COLO668 (cell line): ENCODE measurements around the gene VSIG10.
"Not testable (repeated sequence)": the region's sequence is repeated elsewhere in the genome, so short reads cannot be mapped to it uniquely, and the experiment has no call there.

Experiments
- DNase-seq: peaks from one replicate; lab custom pipeline; 2025; ENCODE audit not compliant: unreplicated experiment; lab: John Stamatoyannopoulos, UW

Gene VSIG10

DNA sequence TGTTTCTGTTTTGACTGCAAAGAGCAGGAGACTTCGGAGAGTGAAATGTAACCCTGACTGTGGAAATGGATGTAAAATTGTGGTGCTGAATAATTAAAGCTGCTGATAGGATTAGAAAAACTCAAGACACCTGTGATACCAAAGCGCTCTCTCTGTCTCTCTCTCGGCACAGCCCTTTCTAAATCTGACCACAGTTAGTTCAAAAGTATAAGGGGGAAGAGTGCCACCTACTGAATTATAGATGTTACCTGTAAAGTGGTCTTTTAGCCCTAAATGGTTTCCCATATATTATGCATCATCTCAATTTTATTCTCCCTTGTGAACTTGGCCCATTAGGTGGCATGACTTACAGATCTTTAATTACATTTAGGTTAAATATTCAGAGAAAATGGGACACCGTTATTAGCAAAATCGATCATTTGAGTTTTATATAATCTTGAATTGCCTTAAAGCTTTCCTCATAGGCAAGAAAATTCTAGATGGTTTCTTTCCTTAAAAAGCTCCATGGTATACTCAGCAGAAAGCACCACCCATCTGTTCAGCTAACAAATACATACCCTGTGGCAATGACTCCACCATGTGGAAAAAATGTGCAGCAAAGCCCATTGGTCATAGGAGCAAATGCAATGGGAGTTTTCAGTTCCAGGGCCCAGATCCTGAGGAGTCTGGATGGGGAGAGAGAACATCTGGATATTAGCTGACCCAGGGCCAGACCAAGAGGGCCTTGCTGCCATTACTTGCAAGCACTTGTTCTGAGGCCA lies 69.2 kb downstream of the VSIG10 start:
- DNase-seq = peak; percentile 13

DNA sequence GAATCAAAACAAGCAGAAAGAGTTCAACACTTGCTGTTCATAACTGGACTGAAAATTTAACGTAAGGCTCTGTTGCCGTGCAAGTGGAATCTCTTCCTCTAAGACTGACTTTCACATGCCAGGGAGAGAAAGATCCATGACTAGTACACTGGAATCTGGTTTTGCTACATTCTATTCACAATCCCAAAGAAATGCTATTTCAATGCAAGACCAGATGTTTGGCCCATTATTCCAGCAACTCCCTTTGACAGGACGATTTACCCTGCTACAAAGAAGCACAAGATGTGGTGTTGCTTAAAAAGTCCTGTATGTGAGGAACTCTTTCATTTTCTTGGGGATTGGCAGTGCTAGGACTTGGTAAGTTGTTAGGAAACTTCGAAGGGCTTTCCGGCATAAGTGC lies 69.9 kb downstream of the VSIG10 start:
- DNase-seq = no peak

DNA sequence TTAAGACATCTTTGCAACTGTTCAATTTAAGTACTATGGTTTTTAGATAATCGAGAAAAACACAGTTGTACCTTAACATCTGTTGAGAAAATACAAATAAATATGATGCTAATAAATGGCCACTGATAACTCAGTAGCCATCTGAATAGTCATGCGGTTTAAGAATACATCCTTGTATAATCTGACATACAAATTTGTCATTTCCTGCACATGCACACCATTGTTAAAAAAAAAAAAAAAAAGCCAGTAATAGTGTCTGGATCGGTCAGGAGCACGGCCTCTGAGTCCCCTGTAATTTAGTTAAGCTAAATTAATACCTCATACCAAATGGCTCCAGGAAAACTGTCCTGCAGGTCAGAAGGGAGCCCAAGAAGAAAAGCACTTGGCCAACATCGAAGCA lies 70.5 kb downstream of the VSIG10 start:
- DNase-seq = no peak

- DNase-seq = no peak
Observed at GRCh38 chr12:118032188-118032587, 71.6 kb downstream of the VSIG10 start.

DNA sequence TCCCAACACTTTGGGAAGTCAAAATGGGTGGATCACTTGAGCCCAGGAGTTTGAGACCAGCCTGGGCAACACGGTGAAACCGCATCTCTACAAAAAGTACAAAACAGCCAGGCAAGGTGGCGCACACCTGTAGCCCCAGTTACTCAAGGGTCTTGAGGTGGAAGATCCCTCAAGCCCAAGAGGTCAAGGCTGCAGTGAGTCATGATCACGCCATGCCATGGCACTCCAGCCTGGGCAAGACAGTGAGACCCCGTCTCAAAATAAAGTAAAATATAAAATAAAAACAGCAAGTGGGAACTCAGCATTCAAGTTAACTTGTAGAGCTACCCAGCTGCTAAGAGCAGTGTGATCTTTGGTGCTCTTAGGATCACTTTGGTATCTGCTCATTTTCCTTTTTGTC lies 74.6 kb downstream of the VSIG10 start:
- no peak for DNase-seq

DNA sequence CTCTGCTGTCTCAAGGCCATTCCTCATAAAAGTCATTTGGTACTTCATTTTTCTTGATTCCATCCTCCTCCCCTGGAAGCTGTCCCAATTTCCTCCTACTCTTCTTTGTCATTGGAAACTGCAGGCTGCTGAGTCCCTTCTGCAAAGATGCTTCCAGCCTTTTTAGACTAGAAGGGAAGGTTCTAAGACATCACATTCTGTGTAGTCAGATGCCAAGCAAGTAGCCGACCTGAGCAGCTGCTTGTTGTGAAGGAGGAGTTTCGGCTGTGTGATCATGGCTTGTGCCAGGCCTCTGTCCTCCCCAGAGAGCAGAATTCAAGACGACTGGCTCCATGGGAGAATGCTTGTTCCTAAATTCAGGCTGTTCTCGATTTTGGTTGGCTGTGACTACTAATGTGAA lies 78.6 kb downstream of the VSIG10 start:
- DNase-seq = no peak

DNA sequence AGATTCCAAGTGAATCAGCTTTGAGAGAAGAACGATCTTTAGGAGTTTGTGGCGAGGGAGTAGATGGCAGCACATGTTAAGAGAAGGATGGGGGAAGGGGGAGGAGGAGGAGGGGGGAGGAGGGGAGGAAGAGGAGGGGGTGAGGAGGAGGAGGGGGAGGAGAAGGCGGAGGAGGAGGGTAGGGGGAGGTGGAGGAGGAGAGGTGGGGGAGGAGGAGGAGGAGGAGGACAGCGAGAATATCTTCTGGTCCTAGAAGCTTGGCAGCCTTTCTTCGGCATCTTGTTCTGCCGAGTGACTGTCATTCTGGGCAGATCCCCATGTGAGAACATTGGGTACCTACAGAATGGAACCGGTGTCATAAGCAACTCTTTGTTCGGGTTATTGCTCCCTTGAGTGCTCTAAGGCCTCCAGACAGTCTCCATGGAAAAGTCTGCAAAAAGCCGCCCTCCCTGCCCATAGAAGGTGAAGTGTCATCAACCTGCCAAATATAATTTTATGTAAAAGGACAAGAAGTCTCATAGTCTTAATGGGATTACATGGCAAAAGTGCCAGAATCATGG lies 80.4 kb downstream of the VSIG10 start:
- no peak for DNase-seq

- DNase-seq = no peak
Observed at GRCh38 chr12:118022728-118023109, 81.1 kb downstream of the VSIG10 start.

GRCh38 chr12:118022097-118022727 lies 81.6 kb downstream of the VSIG10 start:
- DNase-seq = not testable (repeated sequence)

- DNase-seq = no peak
Observed at GRCh38 chr12:118020036-118020435, 83.8 kb downstream of the VSIG10 start.

DNA sequence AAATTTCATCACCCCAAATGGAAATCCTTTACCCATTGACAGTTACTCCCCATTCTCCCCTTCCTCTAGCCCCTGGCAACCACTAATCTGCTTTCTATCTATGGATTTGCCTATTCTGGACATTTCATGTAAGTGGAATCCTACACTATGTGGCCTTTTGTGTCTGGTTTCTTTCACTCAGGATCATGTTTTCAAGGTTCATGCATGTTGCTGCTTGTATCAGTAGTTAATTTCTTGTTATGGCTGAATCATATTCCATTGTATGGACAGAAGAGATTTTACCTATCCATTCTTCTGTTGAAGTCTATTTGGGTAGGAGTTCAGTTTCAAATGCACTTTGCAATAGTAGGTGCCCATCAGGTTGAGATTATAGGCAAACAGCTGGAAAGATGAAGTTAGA lies 85.9 kb downstream of the VSIG10 start:
- no peak for DNase-seq

DNA sequence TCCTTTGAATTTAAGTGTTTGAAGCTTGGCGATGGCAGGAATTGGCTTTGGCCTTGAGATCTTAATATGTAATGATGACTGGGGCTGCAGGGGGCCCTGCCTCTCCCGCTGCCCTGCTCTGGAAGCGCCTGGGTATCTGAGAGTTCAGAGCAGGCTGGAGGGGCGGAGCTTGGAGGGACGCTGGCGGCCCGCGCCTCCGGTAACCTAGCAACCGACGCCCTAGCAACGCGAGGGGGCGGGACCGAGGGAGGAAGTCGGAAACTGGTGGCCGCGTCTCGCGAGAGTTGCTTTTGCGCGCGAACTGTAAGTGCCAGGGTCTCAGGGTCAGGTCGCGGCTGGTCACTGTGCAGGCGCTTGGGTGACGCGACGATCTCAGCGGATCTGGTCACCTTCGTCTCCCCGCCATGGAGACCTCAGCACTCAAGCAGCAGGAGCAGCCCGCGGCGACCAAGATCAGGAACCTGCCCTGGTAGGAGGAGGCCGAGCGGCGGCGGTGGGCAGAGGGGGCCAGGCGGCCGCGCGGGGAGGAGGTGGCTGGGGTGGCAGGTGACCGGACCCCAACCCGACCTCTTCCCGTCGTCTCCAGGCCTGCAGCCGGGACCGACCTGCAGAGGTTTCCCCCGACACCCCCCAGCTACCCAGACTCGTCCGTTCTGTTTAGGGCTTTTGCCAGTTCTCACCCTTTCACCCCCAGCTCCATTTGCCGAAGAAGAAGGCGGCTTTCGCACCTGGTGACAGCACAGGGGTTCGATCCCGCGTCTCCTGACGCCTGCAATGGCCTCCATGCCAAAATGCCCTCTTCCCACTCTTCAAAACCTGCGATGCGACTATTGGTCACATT lies 87.2 kb downstream of the VSIG10 start, which contains the start of gene RFC5:
Gene RFC5, plus strand, starts transcription at position 280 of the 841 bp plus-strand sequence. Its CDS starts 125 bp downstream, at position 405.
- DNase-seq = peak; percentile 100

GRCh38 chr12:118015944-118016343 lies 87.9 kb downstream of the VSIG10 start:
- DNase-seq = no peak

DNA sequence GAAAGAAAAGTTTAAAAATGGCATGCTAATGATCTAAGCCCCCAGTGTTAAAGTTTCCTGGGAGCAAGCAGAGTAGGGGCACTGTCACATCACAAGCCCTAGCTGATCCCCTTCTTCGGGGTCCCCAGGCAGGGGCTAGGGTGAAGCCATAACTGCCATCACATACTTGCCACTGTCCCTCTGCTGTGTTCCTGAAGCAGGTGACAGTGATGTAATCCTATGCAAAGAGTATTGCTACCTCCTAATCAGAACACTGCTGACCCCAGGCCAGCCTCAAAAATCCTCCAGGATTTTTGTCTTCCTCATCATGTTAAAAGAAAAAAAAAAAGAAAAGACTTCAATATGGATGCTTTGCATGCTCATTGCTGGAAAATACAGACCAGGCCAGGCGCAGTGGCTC lies 88.5 kb downstream of the VSIG10 start:
- no peak for DNase-seq
